HepG2 (cell line): ENCODE results near the gene GRAMD1A. TPM values are rescaled to one million over a fixed set of nuclear protein-coding genes. Genes with fewer than 3 reads are reported as not detected.
A peak's percentile ranks its signal among the peaks of the same experiment; 100 is the strongest.

Source experiments
- AGO1 ChIP-seq: fragments of 200-400 bp; formaldehyde crosslinking; IDR thresholded peaks from 2 replicates; pipeline ENCODE4 v1.6.1; 2017; ENCODE audit warnings: mild to moderate bottlenecking, low read depth, low read length, moderate library complexity; ENCODE audit not compliant: poor library complexity, severe bottlenecking
- CREM ChIP-seq, 2 experiments: sonication (generic) in 1 of 2; formaldehyde crosslinking in 1 of 2; IDR thresholded peaks; 2 replicates each; pipeline versions ENCODE4 v1.4.0 to v1.6.1; 2016 to 2020; ENCODE audit warnings: antibody characterized with exemption in 1 of 2, mild to moderate bottlenecking in 1 of 2, missing genetic modification reagents in 1 of 2
- EEA1 ChIP-seq: sonication (generic); formaldehyde crosslinking; IDR thresholded peaks from 2 replicates; pipeline ENCODE4 v1.5.1; 2020; ENCODE audit warnings: mild to moderate bottlenecking, missing genetic modification reagents, borderline replicate concordance
- FOSL2 ChIP-seq: sonication (generic); formaldehyde crosslinking; IDR thresholded peaks from 2 replicates; pipeline ENCODE4 v1.4.0; 2020; ENCODE audit warnings: missing genetic modification reagents
- HIVEP1 ChIP-seq: sonication (generic); formaldehyde crosslinking; IDR thresholded peaks from 2 replicates; pipeline ENCODE4 v1.4.0; 2020; ENCODE audit warnings: mild to moderate bottlenecking, missing genetic modification reagents
- MEIS2 ChIP-seq: sonication (generic); formaldehyde crosslinking; IDR thresholded peaks from 2 replicates; pipeline ENCODE4 v1.9.0; 2021; ENCODE audit warnings: mild to moderate bottlenecking, missing genetic modification reagents
- NKX3-1 ChIP-seq: sonication (generic); formaldehyde crosslinking; IDR thresholded peaks from 2 replicates; pipeline ENCODE4 v1.5.0; 2020; ENCODE audit warnings: missing genetic modification reagents
- NONO ChIP-seq, 2 experiments: fragments of 450-650 bp in 1 of 2; sonication (generic) in 1 of 2; formaldehyde crosslinking in 1 of 2; IDR thresholded peaks in 1 of 2; conservative IDR thresholded peaks in 1 of 2; 2 replicates each; pipeline versions ENCODE4 v1.6.1 to v1.8.0; 2017 to 2022; ENCODE audit warnings: mild to moderate bottlenecking in 1 of 2, missing genetic modification reagents in 1 of 2, moderate library complexity in 1 of 2
- POLR2AphosphoS5 ChIP-seq: IDR thresholded peaks from 2 replicates; pipeline ENCODE4 v1.6.1; 2012; ENCODE audit warnings: low read depth, low read length
- POLR2G ChIP-seq: fragments of 200-400 bp; formaldehyde crosslinking; IDR thresholded peaks from 2 replicates; pipeline ENCODE4 v1.6.1; 2018; ENCODE audit warnings: mild to moderate bottlenecking, low read depth, low read length, moderate library complexity
- TARDBP ChIP-seq: sonication (generic); formaldehyde crosslinking; IDR thresholded peaks from 2 replicates; pipeline ENCODE4 v1.8.0; 2022; ENCODE audit warnings: mild to moderate bottlenecking, missing genetic modification reagents
- ZBTB34 ChIP-seq: sonication (generic); formaldehyde crosslinking; IDR thresholded peaks from 2 replicates; pipeline ENCODE4 v1.8.0; 2022; ENCODE audit warnings: mild to moderate bottlenecking, missing genetic modification reagents
- ZNF546 ChIP-seq: sonication (generic); formaldehyde crosslinking; conservative IDR thresholded peaks from 2 replicates; pipeline ENCODE4 v1.8.1; 2023; ENCODE audit warnings: mild to moderate bottlenecking, missing genetic modification reagents
- ZNF564 ChIP-seq: sonication (generic); formaldehyde crosslinking; IDR thresholded peaks from 2 replicates; pipeline ENCODE4 v1.8.1; 2023; ENCODE audit warnings: mild to moderate bottlenecking, missing genetic modification reagents
- ZNF569 ChIP-seq: sonication (generic); formaldehyde crosslinking; IDR thresholded peaks from 2 replicates; pipeline ENCODE4 v1.5.0; 2020; ENCODE audit warnings: mild to moderate bottlenecking, missing genetic modification reagents, moderate library complexity, borderline replicate concordance
- ZNF75D ChIP-seq: sonication (generic); formaldehyde crosslinking; IDR thresholded peaks from 2 replicates; pipeline ENCODE4 v1.8.1; 2023; ENCODE audit warnings: missing genetic modification reagents, mild to moderate bottlenecking, borderline replicate concordance
- ZNF790 ChIP-seq: sonication (generic); formaldehyde crosslinking; IDR thresholded peaks from 2 replicates; pipeline ENCODE4 v1.8.0; 2022; ENCODE audit warnings: missing genetic modification reagents, mild to moderate bottlenecking, borderline replicate concordance
- ZSCAN21 ChIP-seq: sonication (generic); formaldehyde crosslinking; IDR thresholded peaks from 2 replicates; pipeline ENCODE4 v1.8.0; 2022; ENCODE audit warnings: mild to moderate bottlenecking, missing genetic modification reagents, moderate library complexity, borderline replicate concordance
- ZSCAN29 ChIP-seq: sonication (generic); formaldehyde crosslinking; conservative IDR thresholded peaks from 2 replicates; pipeline ENCODE4 v1.4.0; 2020; ENCODE audit warnings: mild to moderate bottlenecking, missing genetic modification reagents
- polyA plus RNA-seq, 8 experiments: library from polyadenylated mRNA; depleted of rRNA in 3 of 8; stranded (reverse) in 7 of 8; unstranded in 1 of 8; fragments of >200 nt; fragmentation: Illumina TruSeq in 4 of 8; extraction: Trizol in 4 of 8; gene quantifications; 2 replicates each; pipeline versions ENCODE4 v1.2.1 to v1.2.3, GENCODE V29; 2011 to 2016; ENCODE audit warnings: low read depth in 4 of 8, missing spikeins in 1 of 8, mixed read lengths in 1 of 8; ENCODE audit not compliant: insufficient read depth in 1 of 8
- total RNA-seq, 5 experiments: library from RNA; depleted of rRNA; stranded (reverse); fragments of >200 nt; fragmentation: Illumina TruSeq; extraction: Trizol; gene quantifications; 2 replicates each; pipeline ENCODE4 v1.2.3, GENCODE V29; 2016; ENCODE audit warnings: low read depth in 1 of 5
- TF ChIP-seq, protein P1 (sequence below): conservative IDR thresholded peaks from 2 replicates; pipeline ENCODE4 v1.6.1; 2018; ENCODE audit warnings: missing genetic modification reagents
- TF ChIP-seq, protein P2 (sequence below): IDR thresholded peaks from 2 replicates; pipeline ENCODE4 v1.6.1; 2016
- TF ChIP-seq, protein P3 (sequence below), 2 experiments: sonication (generic) in 1 of 2; formaldehyde crosslinking in 1 of 2; IDR thresholded peaks; 2 replicates each; pipeline versions ENCODE4 v1.4.0 to v1.6.1; 2018 to 2020; ENCODE audit warnings: missing genetic modification reagents in 2 of 2, borderline replicate concordance in 1 of 2, low read depth in 1 of 2, mild to moderate bottlenecking in 1 of 2, missing biosample characterization in 1 of 2

Gene GRAMD1A
- total and polyA plus RNA-seq, 2 of the 13 experiments (the other 11 are each of a cell fraction or from before 2014, with no cell fraction given), result 14.7 to 181 TPM

DNA sequence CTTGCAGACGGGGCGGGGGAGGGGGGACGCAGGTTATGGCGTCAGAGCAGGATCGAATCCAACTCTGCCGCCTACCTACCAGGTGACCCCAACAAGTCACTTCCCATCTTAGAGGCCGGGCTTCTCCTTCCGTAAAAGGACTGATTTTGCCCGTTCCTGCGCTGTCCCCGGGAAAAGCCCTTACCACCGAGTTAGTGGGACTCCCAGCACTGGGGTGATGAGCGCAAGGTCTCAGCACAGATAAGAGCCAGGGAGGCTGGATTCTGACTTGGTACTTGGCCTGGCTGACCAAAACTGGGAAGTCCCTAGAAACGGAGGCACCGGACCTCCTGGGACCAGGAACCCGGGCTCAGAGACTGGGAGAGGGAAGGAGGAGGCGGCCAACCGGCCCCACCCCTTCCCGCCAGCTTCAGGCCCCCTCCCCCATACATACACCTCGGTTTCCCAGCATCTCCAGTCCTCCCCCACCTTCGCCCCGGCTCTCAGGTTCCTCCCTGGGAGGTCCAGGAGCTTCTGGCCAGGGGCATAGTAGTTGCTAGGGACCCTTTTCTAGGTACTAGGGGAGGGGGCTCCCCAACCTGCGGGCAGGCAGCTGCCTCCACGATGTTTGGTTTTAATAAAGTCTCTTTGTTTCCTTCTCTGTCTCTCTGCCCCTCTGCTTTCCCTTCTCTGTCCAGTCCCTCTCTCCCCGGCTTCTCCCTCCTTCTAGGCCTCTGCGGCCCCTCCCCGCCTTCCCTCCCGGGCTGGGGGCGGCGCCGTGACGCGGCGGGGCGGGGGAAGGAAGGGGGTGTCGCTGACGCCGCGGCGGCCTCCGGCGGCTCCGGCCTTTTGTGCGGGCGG lies at the start of gene GRAMD1A (continued):
- no peak for TF ChIP-seq HIVEP1 (CRISPR knock-in tag)
- TF ChIP-seq ZSCAN21 (CRISPR knock-in tag), result no peak
- peak; percentile 73 for TF ChIP-seq POLR2G
- TF ChIP-seq, protein P1, sequence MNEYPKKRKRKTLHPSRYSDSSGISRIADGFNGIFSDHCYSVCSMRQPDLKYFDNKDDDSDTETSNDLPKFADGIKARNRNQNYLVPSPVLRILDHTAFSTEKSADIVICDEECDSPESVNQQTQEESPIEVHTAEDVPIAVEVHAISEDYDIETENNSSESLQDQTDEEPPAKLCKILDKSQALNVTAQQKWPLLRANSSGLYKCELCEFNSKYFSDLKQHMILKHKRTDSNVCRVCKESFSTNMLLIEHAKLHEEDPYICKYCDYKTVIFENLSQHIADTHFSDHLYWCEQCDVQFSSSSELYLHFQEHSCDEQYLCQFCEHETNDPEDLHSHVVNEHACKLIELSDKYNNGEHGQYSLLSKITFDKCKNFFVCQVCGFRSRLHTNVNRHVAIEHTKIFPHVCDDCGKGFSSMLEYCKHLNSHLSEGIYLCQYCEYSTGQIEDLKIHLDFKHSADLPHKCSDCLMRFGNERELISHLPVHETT (CRISPR knock-in tag), result 0 out of 2 replicates have a peak, but pooled peaks have one; percentile 20
- TF ChIP-seq NKX3-1 (CRISPR knock-in tag), result peak; percentile 41; the same call in 1 of the 2 replicates
- no peak for TF ChIP-seq ZNF564 (CRISPR knock-in tag)
- TF ChIP-seq CREM (IDR thresholded peaks at IDR 0.05), result peak; percentile 61; the same call in 1 of the 2 replicates
- TF ChIP-seq CREM (CRISPR knock-in tag; IDR thresholded peaks at IDR 0.05), result no peak
- TF ChIP-seq ZSCAN29 (CRISPR knock-in tag), result peak; percentile 70
- TF ChIP-seq ZNF790, result 0 out of 2 replicates have a peak, but pooled peaks have one; percentile 47
- TF ChIP-seq ZNF546 (CRISPR knock-in tag), result no peak
- TF ChIP-seq MEIS2 (CRISPR knock-in tag), result no peak
- no peak for TF ChIP-seq EEA1
- TF ChIP-seq ZBTB34 (CRISPR knock-in tag), result 0 out of 2 replicates have a peak, but pooled peaks have one; percentile 30
- peak; percentile 70; the same call in 1 of the 2 replicates for TF ChIP-seq TARDBP
- TF ChIP-seq, protein P2, sequence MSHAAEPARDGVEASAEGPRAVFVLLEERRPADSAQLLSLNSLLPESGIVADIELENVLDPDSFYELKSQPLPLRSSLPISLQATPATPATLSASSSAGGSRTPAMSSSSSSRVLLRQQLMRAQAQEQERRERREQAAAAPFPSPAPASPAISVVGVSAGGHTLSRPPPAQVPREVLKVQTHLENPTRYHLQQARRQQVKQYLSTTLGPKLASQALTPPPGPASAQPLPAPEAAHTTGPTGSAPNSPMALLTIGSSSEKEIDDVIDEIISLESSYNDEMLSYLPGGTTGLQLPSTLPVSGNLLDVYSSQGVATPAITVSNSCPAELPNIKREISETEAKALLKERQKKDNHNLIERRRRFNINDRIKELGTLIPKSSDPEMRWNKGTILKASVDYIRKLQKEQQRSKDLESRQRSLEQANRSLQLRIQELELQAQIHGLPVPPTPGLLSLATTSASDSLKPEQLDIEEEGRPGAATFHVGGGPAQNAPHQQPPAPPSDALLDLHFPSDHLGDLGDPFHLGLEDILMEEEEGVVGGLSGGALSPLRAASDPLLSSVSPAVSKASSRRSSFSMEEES (CRISPR knock-in tag), result peak; percentile 72
- TF ChIP-seq AGO1, result no peak
- no peak for TF ChIP-seq ZNF75D (CRISPR knock-in tag)
- TF ChIP-seq FOSL2, result 0 out of 2 replicates have a peak, but pooled peaks have one; percentile 6
- TF ChIP-seq NONO (IDR thresholded peaks at IDR 0.05), result no peak
- 0 out of 2 replicates have a peak, but pooled peaks have one; percentile 22 for TF ChIP-seq NONO (CRISPR knock-in tag; conservative IDR thresholded peaks at IDR 0.05)
- TF ChIP-seq, protein P3, sequence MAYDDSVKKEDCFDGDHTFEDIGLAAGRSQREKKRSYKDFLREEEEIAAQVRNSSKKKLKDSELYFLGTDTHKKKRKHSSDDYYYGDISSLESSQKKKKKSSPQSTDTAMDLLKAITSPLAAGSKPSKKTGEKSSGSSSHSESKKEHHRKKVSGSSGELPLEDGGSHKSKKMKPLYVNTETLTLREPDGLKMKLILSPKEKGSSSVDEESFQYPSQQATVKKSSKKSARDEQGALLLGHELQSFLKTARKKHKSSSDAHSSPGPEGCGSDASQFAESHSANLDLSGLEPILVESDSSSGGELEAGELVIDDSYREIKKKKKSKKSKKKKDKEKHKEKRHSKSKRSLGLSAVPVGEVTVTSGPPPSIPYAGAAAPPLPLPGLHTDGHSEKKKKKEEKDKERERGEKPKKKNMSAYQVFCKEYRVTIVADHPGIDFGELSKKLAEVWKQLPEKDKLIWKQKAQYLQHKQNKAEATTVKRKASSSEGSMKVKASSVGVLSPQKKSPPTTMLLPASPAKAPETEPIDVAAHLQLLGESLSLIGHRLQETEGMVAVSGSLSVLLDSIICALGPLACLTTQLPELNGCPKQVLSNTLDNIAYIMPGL (CRISPR knock-in tag; IDR thresholded peaks at IDR 0.05; ENCODE audit: borderline replicate concordance in 1 of 2, low read depth in 1 of 2), result peak; percentile 35 to 44; a peak in 1 of 4 replicates
- TF ChIP-seq POLR2AphosphoS5, result peak; percentile 61; the same call in 1 of the 2 replicates
- no peak for TF ChIP-seq ZNF569
